ENCODE data around the gene SLC26A5. TPM values are rescaled to one million over a fixed set of nuclear protein-coding genes. Genes with fewer than 3 reads are reported as not detected.
"Not testable (repeated sequence)": the region's sequence is repeated elsewhere in the genome, so short reads cannot be mapped to it uniquely, and the experiment has no call there.

SLC26A5 gene
- total RNA-seq (not detected), polyA plus RNA-seq (not detected)

- peaks cover 41 to 80% of the 10 kb centered on the region in 2 donors for H3K27me3 Mint-ChIP-seq
- peak within 1 kb of the TSS in 3 of 8 donors; percentile 15 to 46 (median 34) for H3K27ac Mint-ChIP-seq
- H3K4me1 Mint-ChIP-seq = peaks cover 8 to 25% (median 23%) of the 10 kb centered on the region in 3 donors
- H3K27ac ChIP-seq (ENCODE audit: low read depth, low read length) = no peak within 1 kb of the TSS
- H3K27me3 ChIP-seq (ENCODE audit: insufficient read depth, low read length, poor library complexity, severe bottlenecking) = peaks cover 19% of the 10 kb centered on the region
- peaks cover 6% of the 10 kb centered on the region for H3K4me1 ChIP-seq (ENCODE audit: insufficient read depth, low read length)
- H3K9me3 ChIP-seq (ENCODE audit: low read length) = no peaks in the 10 kb centered on the region
- peak within 1 kb of the TSS; percentile 59 to 89 (median 78) for H3K4me3 Mint-ChIP-seq
- ChIA-PET CTCF (interaction anchor here (0.7 kb wide), 1 partner anchor 26 kb away, joined by 3 read pairs; no protein-coding TSS in a partner anchor), POLR2A (no interaction called here)
- peaks cover 0 to 11% (median 4%) of the 10 kb centered on the region in 5 donors for H3K9me3 Mint-ChIP-seq
- H3K36me3 ChIP-seq (ENCODE audit: insufficient read depth, low read length) = no peaks in the 10 kb centered on the region
- peak in 1 of 5 donors; percentile 43 for DNase-seq
- H3K36me3 Mint-ChIP-seq = no peaks in the 10 kb centered on the region
- peak within 1 kb of the TSS; percentile 39 for H3K4me3 ChIP-seq (ENCODE audit: low read length)
Observed at GRCh38 chr7:103446049-103446520, at the start of gene SLC26A5. SLC26A5 (minus strand) TSS chr7:103446207; CDS start chr7:103421514, 24,693 bp downstream.

GRCh38 chr7:103487419-103487818 is 41.4 kb upstream of the SLC26A5 start:
- Mint-ChIP-seq H3K9me3 (no peaks in the 10 kb centered on the region), H3K27me3 (peaks cover 11 to 39% of the 10 kb centered on the region in 2 donors), H3K27ac (no peak overlapping the region), H3K4me1 (no peaks in the 10 kb centered on the region), H3K4me3 (no peak overlapping the region), H3K36me3 (no peaks in the 10 kb centered on the region)
- H3K9me3 ChIP-seq (ENCODE audit: low read length) = no peaks in the 10 kb centered on the region
- H3K27ac ChIP-seq (ENCODE audit: low read depth, low read length) = no peak overlapping the region
- no peaks in the 10 kb centered on the region for H3K27me3 ChIP-seq (ENCODE audit: insufficient read depth, low read length, poor library complexity, severe bottlenecking)
- H3K4me3 ChIP-seq (ENCODE audit: low read length) = no peak overlapping the region
- ChIA-PET CTCF (no interaction called here), POLR2A (no interaction called here)
- H3K4me1 ChIP-seq (ENCODE audit: insufficient read depth, low read length) = no peaks in the 10 kb centered on the region
- DNase-seq = no peak
- H3K36me3 ChIP-seq (ENCODE audit: insufficient read depth, low read length) = no peaks in the 10 kb centered on the region

DNA sequence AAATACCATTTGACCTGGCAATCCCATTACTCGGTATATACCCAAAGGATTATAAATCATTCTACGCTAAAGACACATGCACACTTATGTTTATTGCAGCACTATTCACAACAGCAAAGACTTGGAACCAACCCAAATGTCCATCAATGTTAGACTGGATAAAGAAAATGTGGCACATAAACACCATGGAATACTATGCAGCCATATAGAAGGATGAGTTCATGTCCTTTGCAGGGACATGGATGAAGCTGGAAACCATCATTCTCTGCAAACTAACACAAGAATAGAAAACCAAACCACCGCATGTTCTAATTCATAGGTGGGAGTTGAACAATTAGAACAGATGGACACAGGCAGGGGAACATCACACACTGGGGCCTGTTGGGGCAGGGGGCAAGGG is 40.9 kb upstream of the SLC26A5 start:
- POLR2A ChIA-PET; DNase-seq; H3K36me3 ChIP-seq (ENCODE audit: insufficient read depth, low read length); H3K4me3 Mint-ChIP-seq; H3K27me3 ChIP-seq (ENCODE audit: insufficient read depth, low read length, poor library complexity, severe bottlenecking); H3K4me1 Mint-ChIP-seq; H3K27ac ChIP-seq (ENCODE audit: low read depth, low read length); H3K4me3 ChIP-seq (ENCODE audit: low read length); H3K9me3 ChIP-seq (ENCODE audit: low read length); H3K9me3 Mint-ChIP-seq; H3K4me1 ChIP-seq (ENCODE audit: insufficient read depth, low read length); CTCF ChIA-PET; H3K36me3 Mint-ChIP-seq: not testable (repeated sequence)
- Mint-ChIP-seq H3K27ac (peak overlapping the region in 1 of 8 donors; percentile 3), H3K27me3 (peaks cover 11 to 44% of the 10 kb centered on the region in 2 donors)

DNA sequence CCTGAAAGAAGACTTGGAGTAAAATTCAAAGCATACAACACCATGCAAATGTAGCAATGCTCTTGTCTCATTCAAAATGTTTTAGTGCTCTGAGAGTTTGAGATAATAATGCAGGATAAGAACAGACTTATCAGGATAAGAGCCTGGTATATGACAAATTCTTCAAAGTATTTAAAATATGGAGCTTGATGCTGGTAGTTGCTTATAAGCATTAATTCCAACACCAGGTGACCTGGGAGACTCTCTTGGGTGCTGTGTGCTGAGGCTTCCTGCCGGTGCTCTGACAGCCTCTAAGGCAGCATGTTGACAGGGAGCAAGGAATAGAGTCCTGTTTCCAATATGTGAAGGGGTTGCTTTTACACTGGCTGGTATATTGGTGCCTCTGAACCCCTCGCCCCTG is 34.8 kb upstream of the SLC26A5 start:
- Histone ChIP-seq H3K4me3 (ENCODE audit: low read length) (no peak overlapping the region), H3K36me3 (ENCODE audit: insufficient read depth, low read length) (no peaks in the 10 kb centered on the region), H3K27ac (ENCODE audit: low read depth, low read length) (no peak overlapping the region), H3K27me3 (ENCODE audit: insufficient read depth, low read length, poor library complexity, severe bottlenecking) (no peaks in the 10 kb centered on the region), H3K9me3 (ENCODE audit: low read length) (no peaks in the 10 kb centered on the region), H3K4me1 (ENCODE audit: insufficient read depth, low read length) (no peaks in the 10 kb centered on the region)
- no peak overlapping the region for H3K27ac Mint-ChIP-seq
- H3K4me1 Mint-ChIP-seq = no peaks in the 10 kb centered on the region
- peaks cover 12 to 48% of the 10 kb centered on the region in 2 donors for H3K27me3 Mint-ChIP-seq
- ChIA-PET POLR2A (no interaction called here), CTCF (no interaction called here)
- no peaks in the 10 kb centered on the region for H3K36me3 Mint-ChIP-seq
- no peaks in the 10 kb centered on the region for H3K9me3 Mint-ChIP-seq
- DNase-seq = no peak
- H3K4me3 Mint-ChIP-seq = no peak overlapping the region

- DNase-seq = no peak
- no peak overlapping the region for H3K4me3 Mint-ChIP-seq
- Histone ChIP-seq H3K4me1 (ENCODE audit: insufficient read depth, low read length) (no peaks in the 10 kb centered on the region), H3K4me3 (ENCODE audit: low read length) (no peak overlapping the region), H3K9me3 (ENCODE audit: low read length) (no peaks in the 10 kb centered on the region), H3K36me3 (ENCODE audit: insufficient read depth, low read length) (no peaks in the 10 kb centered on the region), H3K27ac (ENCODE audit: low read depth, low read length) (no peak overlapping the region), H3K27me3 (ENCODE audit: insufficient read depth, low read length, poor library complexity, severe bottlenecking) (no peaks in the 10 kb centered on the region)
- no peak overlapping the region for H3K27ac Mint-ChIP-seq
- no peaks in the 10 kb centered on the region for H3K4me1 Mint-ChIP-seq
- no peaks in the 10 kb centered on the region for H3K36me3 Mint-ChIP-seq
- POLR2A ChIA-PET = no interaction called here
- H3K9me3 Mint-ChIP-seq = no peaks in the 10 kb centered on the region
- peaks cover 11 to 45% of the 10 kb centered on the region in 2 donors for H3K27me3 Mint-ChIP-seq
- CTCF ChIA-PET = no interaction called here
Observed at GRCh38 chr7:103474956-103475355, 28.9 kb upstream of the SLC26A5 start.

DNA sequence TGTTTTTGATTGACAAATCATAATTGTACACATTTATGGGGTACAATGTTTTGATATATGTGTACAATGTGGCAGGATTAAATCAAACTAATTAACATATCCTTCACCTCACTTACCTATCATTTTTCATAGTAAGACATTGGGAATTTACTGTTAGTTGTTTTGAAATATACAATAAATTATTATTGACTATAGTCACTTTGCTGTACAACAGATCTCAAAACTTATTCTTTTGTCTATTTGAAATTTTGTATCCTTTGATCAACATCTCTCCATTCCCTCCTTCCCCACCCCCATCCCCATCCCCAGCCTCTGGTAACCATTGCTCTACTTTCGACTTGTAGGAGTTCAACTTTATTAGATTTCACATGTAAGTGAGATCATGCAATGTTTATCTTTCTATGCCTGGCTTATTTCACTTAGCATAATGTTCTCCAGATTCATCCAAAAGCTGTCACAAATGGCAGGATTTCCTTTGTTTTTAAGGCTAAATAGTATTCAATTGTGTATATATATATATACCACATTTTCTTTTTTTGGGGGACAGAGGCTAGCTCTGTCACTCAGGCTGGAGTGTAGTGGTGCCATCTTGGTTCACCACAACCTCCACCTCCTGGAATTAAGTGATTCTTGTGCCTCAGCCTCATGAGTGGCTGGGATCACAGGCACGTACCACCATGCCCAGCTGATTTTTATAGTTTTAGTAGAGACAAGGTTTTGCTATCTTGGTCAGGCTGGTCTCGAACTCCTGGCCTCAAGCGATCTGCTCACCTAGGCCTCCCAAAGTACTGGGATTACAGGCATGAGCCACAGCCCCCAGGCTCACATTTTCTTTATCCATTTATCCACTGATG is 23.3 kb upstream of the SLC26A5 start:
- POLR2A ChIA-PET = no interaction called here
- H3K9me3 Mint-ChIP-seq = no peaks in the 10 kb centered on the region
- no peaks in the 10 kb centered on the region for H3K4me1 ChIP-seq (ENCODE audit: insufficient read depth, low read length)
- H3K36me3 ChIP-seq (ENCODE audit: insufficient read depth, low read length) = no peaks in the 10 kb centered on the region
- no peak overlapping the region for H3K27ac ChIP-seq (ENCODE audit: low read depth, low read length)
- CTCF ChIA-PET = interaction anchor here (1.1 kb wide), 1 partner anchor 26 kb away, joined by 3 read pairs; no protein-coding TSS in a partner anchor
- H3K36me3 Mint-ChIP-seq = no peaks in the 10 kb centered on the region
- H3K4me3 ChIP-seq (ENCODE audit: low read length) = no peak overlapping the region
- H3K4me1 Mint-ChIP-seq = no peaks in the 10 kb centered on the region
- DNase-seq = no peak
- no peak overlapping the region for H3K4me3 Mint-ChIP-seq
- no peaks in the 10 kb centered on the region for H3K9me3 ChIP-seq (ENCODE audit: low read length)
- no peaks in the 10 kb centered on the region for H3K27me3 ChIP-seq (ENCODE audit: insufficient read depth, low read length, poor library complexity, severe bottlenecking)
- no peak overlapping the region for H3K27ac Mint-ChIP-seq
- peaks cover 14 to 40% of the 10 kb centered on the region in 2 donors for H3K27me3 Mint-ChIP-seq

- Mint-ChIP-seq H3K9me3 (no peaks in the 10 kb centered on the region), H3K27me3 (peaks cover 16 to 38% of the 10 kb centered on the region in 2 donors), H3K4me3 (no peak overlapping the region), H3K27ac (no peak overlapping the region), H3K36me3 (no peaks in the 10 kb centered on the region), H3K4me1 (no peaks in the 10 kb centered on the region)
- ChIA-PET POLR2A (no interaction called here), CTCF (no interaction called here)
- no peak overlapping the region for H3K4me3 ChIP-seq (ENCODE audit: low read length)
- no peaks in the 10 kb centered on the region for H3K36me3 ChIP-seq (ENCODE audit: insufficient read depth, low read length)
- no peak for DNase-seq
- no peaks in the 10 kb centered on the region for H3K27me3 ChIP-seq (ENCODE audit: insufficient read depth, low read length, poor library complexity, severe bottlenecking)
- H3K4me1 ChIP-seq (ENCODE audit: insufficient read depth, low read length) = no peaks in the 10 kb centered on the region
- H3K9me3 ChIP-seq (ENCODE audit: low read length) = no peaks in the 10 kb centered on the region
- H3K27ac ChIP-seq (ENCODE audit: low read depth, low read length) = no peak overlapping the region
Observed at GRCh38 chr7:103466814-103467213, 20.8 kb upstream of the SLC26A5 start.

DNA sequence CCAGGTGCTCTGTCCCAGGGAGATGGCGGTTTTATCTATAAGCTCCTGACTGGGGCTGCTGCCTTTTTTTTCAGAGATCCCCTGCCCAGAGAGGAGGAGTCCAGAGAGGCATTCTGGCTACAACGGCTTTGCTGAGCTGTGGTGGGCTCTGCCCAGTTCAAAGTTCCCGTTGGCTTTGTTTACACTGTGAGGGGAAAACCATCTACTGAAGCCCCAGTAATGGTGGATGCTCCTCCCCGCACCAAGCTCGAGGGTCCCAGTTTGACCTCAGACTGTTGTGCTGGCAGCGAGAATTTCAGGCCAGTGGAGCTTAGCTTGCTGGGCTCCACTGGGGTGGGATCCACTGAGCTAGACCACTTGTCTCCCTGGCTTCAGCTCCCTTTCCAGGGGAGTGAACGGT is 16.4 kb upstream of the SLC26A5 start:
- no peaks in the 10 kb centered on the region for H3K9me3 ChIP-seq (ENCODE audit: low read length)
- ChIA-PET POLR2A (no interaction called here), CTCF (no interaction called here)
- no peak for DNase-seq
- Mint-ChIP-seq H3K9me3 (no peaks in the 10 kb centered on the region), H3K4me1 (no peaks in the 10 kb centered on the region), H3K36me3 (no peaks in the 10 kb centered on the region), H3K27ac (no peak overlapping the region), H3K27me3 (peaks cover 10 to 37% of the 10 kb centered on the region in 2 donors), H3K4me3 (no peak overlapping the region)
- H3K27me3 ChIP-seq (ENCODE audit: insufficient read depth, low read length, poor library complexity, severe bottlenecking) = no peaks in the 10 kb centered on the region
- H3K27ac ChIP-seq (ENCODE audit: low read depth, low read length) = no peak overlapping the region
- no peaks in the 10 kb centered on the region for H3K36me3 ChIP-seq (ENCODE audit: insufficient read depth, low read length)
- no peaks in the 10 kb centered on the region for H3K4me1 ChIP-seq (ENCODE audit: insufficient read depth, low read length)
- H3K4me3 ChIP-seq (ENCODE audit: low read length) = no peak overlapping the region

Measured in CD8-positive, alpha-beta memory T cell (primary cell).